PC-3 (cell line): ENCODE data around the gene STIM1.

Experiments
- EZH2 ChIP-seq: fragments of 300-600 bp; sonication (generic); IDR thresholded peaks from one replicate; pipeline ENCODE4 v1.6.1; 2017; ENCODE audit warnings: antibody characterized with exemption, mild to moderate bottlenecking, low read length; ENCODE audit not compliant: unreplicated experiment
- TF ChIP-seq, protein P1 (sequence below): fragments of 300-600 bp; sonication (generic); conservative IDR thresholded peaks from 2 replicates; pipeline ENCODE4 v1.5.1; 2017; ENCODE audit warnings: antibody characterized with exemption, low read depth, mild to moderate bottlenecking, low read length

- TF ChIP-seq, protein P1, sequence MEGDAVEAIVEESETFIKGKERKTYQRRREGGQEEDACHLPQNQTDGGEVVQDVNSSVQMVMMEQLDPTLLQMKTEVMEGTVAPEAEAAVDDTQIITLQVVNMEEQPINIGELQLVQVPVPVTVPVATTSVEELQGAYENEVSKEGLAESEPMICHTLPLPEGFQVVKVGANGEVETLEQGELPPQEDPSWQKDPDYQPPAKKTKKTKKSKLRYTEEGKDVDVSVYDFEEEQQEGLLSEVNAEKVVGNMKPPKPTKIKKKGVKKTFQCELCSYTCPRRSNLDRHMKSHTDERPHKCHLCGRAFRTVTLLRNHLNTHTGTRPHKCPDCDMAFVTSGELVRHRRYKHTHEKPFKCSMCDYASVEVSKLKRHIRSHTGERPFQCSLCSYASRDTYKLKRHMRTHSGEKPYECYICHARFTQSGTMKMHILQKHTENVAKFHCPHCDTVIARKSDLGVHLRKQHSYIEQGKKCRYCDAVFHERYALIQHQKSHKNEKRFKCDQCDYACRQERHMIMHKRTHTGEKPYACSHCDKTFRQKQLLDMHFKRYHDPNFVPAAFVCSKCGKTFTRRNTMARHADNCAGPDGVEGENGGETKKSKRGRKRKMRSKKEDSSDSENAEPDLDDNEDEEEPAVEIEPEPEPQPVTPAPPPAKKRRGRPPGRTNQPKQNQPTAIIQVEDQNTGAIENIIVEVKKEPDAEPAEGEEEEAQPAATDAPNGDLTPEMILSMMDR = no peak
- TF ChIP-seq EZH2 = no peak
These were observed 204.0 kb downstream of the STIM1 start for GRCh38 chr11:4059424-4059823.
